HCT116 (cell line): Measurements from ENCODE around the gene MRLN. TPM values are rescaled to one million over a fixed set of nuclear protein-coding genes. Genes with fewer than 3 reads are reported as not detected.
A peak's percentile ranks its signal among the peaks of the same experiment; 100 is the strongest.

Source experiments
- ATAC-seq: fragments of 200-7000 bp; cut with Tn5 transposase; 2 replicates; pipeline ENCODE4 v1.9.1; 2020; ENCODE audit warnings: mild to moderate bottlenecking, moderate library complexity
- BruUV-seq: library from RNA; stranded (reverse); fragments of 400-500 nt; replicated peaks from 2 replicates; lab custom pipeline; 2021; lab: Mats Ljungman, UMichigan
- CTCF ChIA-PET: fragments of 300-600 bp; sonication (Branson Sonifier 250); formaldehyde crosslinking; loops from one replicate; lab custom pipeline; 2021; ENCODE audit warnings: antibody characterized with exemption; lab: Charles Lee
- POLR2A ChIA-PET: fragments of 300-600, 350-600 bp; sonication (Branson Sonifier 250); formaldehyde crosslinking; loops from one replicate; lab custom pipeline; 2021; ENCODE audit warnings: antibody characterized with exemption; lab: Charles Lee
- RAD21 ChIA-PET, 2 experiments: fragments of 300-600 bp; sonication (Branson Sonifier 250); formaldehyde crosslinking; loops; one replicate each; lab custom pipeline; 2023; ENCODE audit warnings: low total read pairs in 2 of 2; ENCODE audit not compliant: uncharacterized antibody in 2 of 2, unreplicated experiment in 2 of 2, low non-redundant PET in 1 of 2; lab: Charles Lee
- DNase-seq: peaks from one replicate; pipeline ENCODE4 v3.0.0-alpha.2; 2010; ENCODE audit warnings: low read depth, low spot score
- H2AFZ ChIP-seq: fragments of 200-600 bp; shearing (Covaris generic), sonication (generic); 2 replicates; pipeline ENCODE4 v1.6.1; 2017; ENCODE audit warnings: low read depth, mixed run types, mixed read lengths, antibody characterized with exemption, low read length; ENCODE audit not compliant: poor library complexity, severe bottlenecking
- H3K27ac ChIP-seq: 2 replicates; pipeline ENCODE4 v1.5.1; 2012; ENCODE audit warnings: low read depth, low read length
- H3K27me3 ChIP-seq: fragments of 200-600 bp; sonication (generic); 2 replicates; pipeline ENCODE4 v1.6.1; 2016; ENCODE audit warnings: mixed run types, low read length, mixed read lengths; ENCODE audit not compliant: insufficient read depth
- H3K36me3 ChIP-seq, 2 experiments: fragments of 200-500 bp in 1 of 2; fragments of 200-600 bp in 1 of 2; sonication (Bioruptor generic) in 1 of 2; sonication (generic) in 1 of 2; 2 replicates each; pipeline versions ENCODE4 v1.5.1 to v1.6.1; 2014 to 2016; ENCODE audit warnings: low read length in 2 of 2, inconsistent platforms in 1 of 2, mixed read lengths in 1 of 2, mixed run types in 1 of 2; ENCODE audit not compliant: insufficient read depth in 2 of 2, control insufficient read depth in 1 of 2
- H3K4me1 ChIP-seq, 2 experiments: fragments of 200-600 bp in 1 of 2; sonication (generic) in 1 of 2; 2 replicates each; pipeline versions ENCODE4 v1.5.1 to v1.6.1; 2012 to 2017; ENCODE audit warnings: low read length in 2 of 2, inconsistent platforms in 1 of 2, mild to moderate bottlenecking in 1 of 2, mixed read lengths in 1 of 2, mixed run types in 1 of 2, moderate library complexity in 1 of 2; ENCODE audit not compliant: insufficient read depth in 2 of 2, control insufficient read depth in 1 of 2
- H3K4me2 ChIP-seq: fragments of 200-600 bp; sonication (generic); 2 replicates; pipeline ENCODE4 v1.6.1; 2017; ENCODE audit warnings: mixed run types, low read length, mixed read lengths
- H3K4me3 ChIP-seq, 2 experiments: fragments of 200-600 bp in 1 of 2; sonication (generic) in 1 of 2; replicated peaks in 1 of 2; 2 replicates each; pipeline ENCODE4 v1.5.1; 2011 to 2016; ENCODE audit warnings: low read length in 2 of 2, control low read depth in 1 of 2, low read depth in 1 of 2, mild to moderate bottlenecking in 1 of 2, mixed read lengths in 1 of 2, mixed run types in 1 of 2
- H3K79me2 ChIP-seq: fragments of 200-600 bp; sonication (generic); 2 replicates; pipeline ENCODE4 v1.6.1; 2017; ENCODE audit warnings: mild to moderate bottlenecking, mixed run types, low read length, moderate library complexity, mixed read lengths; ENCODE audit not compliant: insufficient read depth
- H3K9ac ChIP-seq: fragments of 200-600 bp; sonication (generic); 2 replicates; pipeline ENCODE4 v1.6.1; 2016; ENCODE audit warnings: low read length, mixed read lengths
- H3K9me2 ChIP-seq: fragments of 200-600 bp; sonication (generic), shearing (Covaris generic); 2 replicates; pipeline ENCODE4 v1.6.1; 2017; ENCODE audit warnings: mixed run types, mild to moderate bottlenecking, moderate library complexity; ENCODE audit not compliant: insufficient read depth
- H3K9me3 ChIP-seq, 2 experiments: fragments of 200-500 bp in 1 of 2; fragments of 200-600 bp in 1 of 2; sonication (Bioruptor generic) in 1 of 2; sonication (generic) in 1 of 2; 2 replicates each; pipeline ENCODE4 v1.6.1; 2014 to 2017; ENCODE audit warnings: low read length in 2 of 2, mixed read lengths in 2 of 2, inconsistent platforms in 1 of 2, low read depth in 1 of 2, mild to moderate bottlenecking in 1 of 2, mixed run types in 1 of 2, moderate library complexity in 1 of 2; ENCODE audit not compliant: control insufficient read depth in 1 of 2, insufficient read depth in 1 of 2
- H4K20me1 ChIP-seq: fragments of 200-600 bp; sonication (generic), shearing (Covaris generic); 2 replicates; pipeline ENCODE4 v1.6.1; 2017; ENCODE audit warnings: mixed run types, mild to moderate bottlenecking, moderate library complexity; ENCODE audit not compliant: insufficient read depth
- CTCF ChIP-seq, 3 experiments: fragments of 200-600 bp in 1 of 3; sonication (generic) in 1 of 3; IDR thresholded peaks in 2 of 3; conservative IDR thresholded peaks in 1 of 3; 2 replicates each; pipeline ENCODE4 v1.5.1; 2012 to 2017; ENCODE audit warnings: low read depth in 2 of 3, low read length in 2 of 3, antibody characterized with exemption in 1 of 3, borderline replicate concordance in 1 of 3, control low read depth in 1 of 3, mild to moderate bottlenecking in 1 of 3, mixed read lengths in 1 of 3, mixed run types in 1 of 3, moderate library complexity in 1 of 3; ENCODE audit not compliant: insufficient read depth in 1 of 3
- EGR1 ChIP-seq: IDR thresholded peaks from 2 replicates; pipeline ENCODE4 v1.6.1; 2012; ENCODE audit warnings: low read depth
- EZH2 ChIP-seq: fragments of 200-600 bp; sonication (generic); IDR thresholded peaks from 2 replicates; pipeline ENCODE4 v1.6.1; 2017; ENCODE audit warnings: antibody characterized with exemption, mixed run types
- MAX ChIP-seq: IDR thresholded peaks from 2 replicates; pipeline ENCODE4 v1.6.1; 2012
- POLR2A ChIP-seq: IDR thresholded peaks from 2 replicates; pipeline ENCODE4 v1.7.0; 2011; ENCODE audit warnings: borderline replicate concordance; ENCODE audit not compliant: insufficient read depth, insufficient read length; ENCODE audit errors: extremely low read depth
- POLR2AphosphoS5 ChIP-seq: IDR thresholded peaks from 2 replicates; pipeline ENCODE4 v1.6.1; 2011; ENCODE audit warnings: mild to moderate bottlenecking, low read depth, low read length, moderate library complexity
- ZFX ChIP-seq: fragments of 450-650 bp; IDR thresholded peaks from 2 replicates; pipeline ENCODE4 v1.6.1; 2017
- intact Hi-C: fragments of 100-400 bp; cut with micrococcal nuclease; formaldehyde crosslinking; loops from 2 replicates; pipeline ENCODE4 v1.10.0; 2022
- total RNA-seq: library from RNA; stranded (reverse); gene quantifications from one replicate; pipeline ENCODE4 v1.2.1, GENCODE V29; 2021; ENCODE audit not compliant: unreplicated experiment

The MRLN gene
- total RNA-seq, 1 experiment from 2014 or later: not detected

- POLR2A ChIA-PET: no interaction called here
- peaks cover 2 to 13% of the 10 kb centered on the region in 2 experiments; a peak in 3 of 4 replicates for H3K4me1 ChIP-seq
- peak within 1 kb of the TSS; percentile 73 for H3K27ac ChIP-seq
- peak within 1 kb of the TSS; percentile 78 for H3K9ac ChIP-seq
- no peaks in the 10 kb centered on the region for H3K79me2 ChIP-seq
- peak within 1 kb of the TSS; percentile 72 to 79 for H3K4me3 ChIP-seq
- DNase-seq: peak; percentile 27
- RAD21 ChIA-PET: no interaction called here
- peak; percentile 83 for ATAC-seq
- H3K4me2 ChIP-seq: peak within 1 kb of the TSS; percentile 93
- no peaks in the 10 kb centered on the region for H4K20me1 ChIP-seq
- H3K9me3 ChIP-seq: no peaks in the 10 kb centered on the region
- CTCF ChIA-PET: no interaction called here
- H3K9me2 ChIP-seq: no peaks in the 10 kb centered on the region
- no peaks in the 10 kb centered on the region for H3K36me3 ChIP-seq
- H3K27me3 ChIP-seq: no peaks in the 10 kb centered on the region
- intact Hi-C loops: no loop called here
- TF ChIP-seq CTCF (IDR thresholded peaks at IDR 0.05 in 2 of 3, conservative IDR thresholded peaks at IDR 0.05 in 1 of 3; ENCODE audit: borderline replicate concordance in 1 of 3, insufficient read depth in 1 of 3, low read depth in 2 of 3, low read length in 2 of 3) (peak in 2 of 3 experiments; percentile 34 to 52; a peak in 3 of 6 replicates), POLR2A (no peak), ZFX (peak; percentile 82), POLR2AphosphoS5 (peak; percentile 45), EZH2 (no peak), MAX (peak; percentile 59), EGR1 (peak; percentile 74)
- BruUV-seq: no TSS peak
- peak within 1 kb of the TSS; percentile 71 for H2AFZ ChIP-seq
Observed at GRCh38 chr10:59709395-59710125, 43.7 kb downstream of the MRLN start, which contains the start of gene SLC16A9. Gene SLC16A9 (minus strand): TSS chr10:59709850. CDS start chr10:59684291, 25,559 bp downstream.
